Peyer's patch (tissue), 4 donors: ENCODE results near the gene NLRP6.

Experiments
- CTCF ChIP-seq, 6 experiments: fragments of 450-650 bp in 4 of 6; fragments of 200-600 bp in 2 of 6; sonication (generic) in 1 of 6; IDR thresholded peaks; one replicate each; pipeline ENCODE4 v1.5.1; 2017 to 2019; ENCODE audit warnings: antibody characterized with exemption in 6 of 6, mild to moderate bottlenecking in 3 of 6, moderate library complexity in 1 of 6
- POLR2A ChIP-seq, 2 donors: fragments of 450-650 bp; IDR thresholded peaks; one replicate each; pipeline ENCODE4 v1.5.1; 2017; ENCODE audit warnings: antibody characterized with exemption in 2 of 2, mild to moderate bottlenecking in 2 of 2, moderate library complexity in 2 of 2

GRCh38 chr11:331358-332060 lies 53.3 kb downstream of the NLRP6 start:
- TF ChIP-seq CTCF (IDR thresholded peaks at IDR 0.05) (no peak), POLR2A (IDR thresholded peaks at IDR 0.05) (no peak)
